HepG2 (cell line): ENCODE measurements around the gene CD300A. TPM values are rescaled to one million over a fixed set of nuclear protein-coding genes. Genes with fewer than 3 reads are reported as not detected.

Experiments used
- ATAC-seq: fragments of 200-7000 bp; cut with Tn5 transposase; 3 replicates; pipeline ENCODE4 v1.9.1; 2020; ENCODE audit warnings: mild to moderate bottlenecking, moderate library complexity
- BruUV-seq: library from RNA; stranded (reverse); fragments of 400-500 nt; replicated peaks from 2 replicates; lab custom pipeline; 2021; lab: Mats Ljungman, UMichigan
- CTCF ChIA-PET: fragments of 300-600 bp; formaldehyde crosslinking; extraction: SDS; loops from one replicate; lab custom pipeline; 2021; ENCODE audit warnings: low total read pairs, inconsistent platforms, low intra/inter-chr PET ratio; lab: Yijun Ruan, JAX
- POLR2A ChIA-PET: fragments of 350-600 bp; sonication (Branson Sonifier 250); formaldehyde crosslinking; loops from one replicate; lab custom pipeline; 2020; ENCODE audit warnings: antibody characterized with exemption, inconsistent platforms; lab: Yijun Ruan, JAX
- DNase-seq: peaks from one replicate; pipeline ENCODE4 v3.0.0-alpha.2; 2015; ENCODE audit warnings: low spot score
- FAIRE-seq: peaks from 3 replicates; lab custom pipeline; 2011; peaks lifted over from hg19 to GRCh38; lab: Jason Lieb, UNC
- H2AFZ ChIP-seq: one replicate; pipeline ENCODE4 v1.6.1; 2011; ENCODE audit warnings: low read length, inconsistent platforms
- H3K27ac ChIP-seq: fragments of 300-600 bp; 3 replicates; pipeline ENCODE4 v1.8.0; 2011; ENCODE audit warnings: mixed run types, mild to moderate bottlenecking, mixed read lengths, low read length, inconsistent platforms; ENCODE audit not compliant: insufficient read depth; ENCODE audit errors: extremely low read length
- H3K27me3 ChIP-seq, 2 experiments: fragments of 200-600 bp in 1 of 2; 2 replicates in 1 of 2; 3 replicates in 1 of 2; pipeline versions ENCODE4 v1.6.0 to v1.8.0; 2011; ENCODE audit warnings: low read length in 2 of 2, mild to moderate bottlenecking in 2 of 2, moderate library complexity in 2 of 2, inconsistent platforms in 1 of 2; ENCODE audit not compliant: insufficient read depth in 2 of 2, control insufficient read depth in 1 of 2
- H3K36me3 ChIP-seq, 2 experiments: fragments of 200-600 bp in 1 of 2; replicated peaks in 1 of 2; 2 replicates in 1 of 2; 3 replicates in 1 of 2; pipeline versions ENCODE4 v1.5.1 to v1.8.0; 2011; ENCODE audit warnings: low read length in 2 of 2, inconsistent platforms in 1 of 2; ENCODE audit not compliant: insufficient read depth in 2 of 2, control insufficient read depth in 1 of 2
- H3K4me1 ChIP-seq: 2 replicates; pipeline ENCODE4 v1.5.1; 2012; ENCODE audit warnings: low read length, inconsistent platforms; ENCODE audit not compliant: insufficient read depth
- H3K4me2 ChIP-seq: 2 replicates; pipeline ENCODE4 v1.6.0; 2011; ENCODE audit warnings: low read depth, low read length, inconsistent platforms
- H3K4me3 ChIP-seq, 3 experiments: fragments of 200-600 bp in 1 of 3; sonication (generic), shearing (Covaris generic) in 1 of 3; replicated peaks in 1 of 3; 2 replicates each; pipeline ENCODE4 v1.5.1; 2011 to 2016; ENCODE audit warnings: low read length in 3 of 3, inconsistent platforms in 2 of 3, low read depth in 2 of 3, mild to moderate bottlenecking in 2 of 3, control low read depth in 1 of 3, mixed read lengths in 1 of 3; ENCODE audit not compliant: insufficient read depth in 1 of 3
- H3K79me2 ChIP-seq: one replicate; pipeline ENCODE4 v1.6.1; 2011; ENCODE audit warnings: low read length, inconsistent platforms; ENCODE audit not compliant: insufficient read depth
- H3K9ac ChIP-seq: 2 replicates; pipeline ENCODE4 v1.6.0; 2011; ENCODE audit warnings: mild to moderate bottlenecking, low read depth, low read length, inconsistent platforms; ENCODE audit not compliant: insufficient read depth
- H3K9me3 ChIP-seq: 2 replicates; pipeline ENCODE4 v1.5.1; 2012; ENCODE audit warnings: mild to moderate bottlenecking, low read length
- H4K20me1 ChIP-seq: 2 replicates; pipeline ENCODE4 v1.6.0; 2011; ENCODE audit warnings: inconsistent platforms, mild to moderate bottlenecking, low read length, moderate library complexity; ENCODE audit not compliant: insufficient read depth
- ARNTL ChIP-seq: sonication (generic); formaldehyde crosslinking; IDR thresholded peaks from 2 replicates; pipeline ENCODE4 v1.4.0; 2020; ENCODE audit warnings: mild to moderate bottlenecking, missing genetic modification reagents
- HHEX ChIP-seq: IDR thresholded peaks from 2 replicates; pipeline ENCODE4 v1.6.1; 2016; ENCODE audit warnings: control low read depth
- HOXA7 ChIP-seq: sonication (generic); formaldehyde crosslinking; IDR thresholded peaks from 2 replicates; pipeline ENCODE4 v1.8.1; 2022; ENCODE audit warnings: mild to moderate bottlenecking, missing genetic modification reagents, moderate library complexity
- NR2C2 ChIP-seq: sonication (generic); formaldehyde crosslinking; IDR thresholded peaks from 2 replicates; pipeline ENCODE4 v1.4.0; 2020; ENCODE audit warnings: missing genetic modification reagents, mild to moderate bottlenecking, moderate library complexity, borderline replicate concordance
- SAFB2 ChIP-seq: sonication (generic); formaldehyde crosslinking; IDR thresholded peaks from 2 replicates; pipeline ENCODE4 v1.5.1; 2020; ENCODE audit warnings: missing genetic modification reagents, low read depth, mild to moderate bottlenecking, borderline replicate concordance
- SP2 ChIP-seq: sonication (generic); formaldehyde crosslinking; IDR thresholded peaks from 2 replicates; pipeline ENCODE4 v1.5.1; 2020; ENCODE audit warnings: mild to moderate bottlenecking, missing genetic modification reagents
- ZNF12 ChIP-seq: sonication (generic); formaldehyde crosslinking; IDR thresholded peaks from 2 replicates; pipeline ENCODE4 v1.5.0; 2020; ENCODE audit warnings: missing genetic modification reagents
- ZNF260 ChIP-seq: sonication (generic); formaldehyde crosslinking; IDR thresholded peaks from 2 replicates; pipeline ENCODE4 v1.4.0; 2020; ENCODE audit warnings: missing genetic modification reagents, low read depth, mild to moderate bottlenecking, borderline replicate concordance
- ZNF556 ChIP-seq: sonication (generic); formaldehyde crosslinking; IDR thresholded peaks from 2 replicates; pipeline ENCODE4 v1.4.0; 2020; ENCODE audit warnings: mild to moderate bottlenecking, missing genetic modification reagents, borderline replicate concordance
- ZNF652 ChIP-seq: IDR thresholded peaks from 2 replicates; pipeline ENCODE4 v1.6.1; 2016; ENCODE audit warnings: low read depth, borderline replicate concordance
- ZSCAN30 ChIP-seq: sonication (generic); formaldehyde crosslinking; IDR thresholded peaks from 2 replicates; pipeline ENCODE4 v1.5.0; 2020; ENCODE audit warnings: mild to moderate bottlenecking, missing genetic modification reagents
- WGBS: methylation state at CpG from one replicate; pipeline ENCODE4 v1.1.6; 2017; ENCODE audit warnings: low lambda C conversion rate; 5-methylcytosine and 5-hydroxymethylcytosine counted together
- in situ Hi-C: cut with HindIII; loops from 2 replicates; pipeline ENCODE4 v1.10.0; 2017; ENCODE audit warnings: low pct_unique_long_range_greater_than_20kb; ENCODE audit not compliant: extremely low pct_ligation_motif_present
- intact Hi-C: fragments of 100-400 bp; cut with micrococcal nuclease; formaldehyde crosslinking; loops from one replicate; pipeline ENCODE4 v1.10.0; 2022; ENCODE audit not compliant: unreplicated experiment
- polyA plus RNA-seq, 8 experiments: library from polyadenylated mRNA; depleted of rRNA in 3 of 8; stranded (reverse) in 7 of 8; unstranded in 1 of 8; fragments of >200 nt; fragmentation: Illumina TruSeq in 4 of 8; extraction: Trizol in 4 of 8; gene quantifications; 2 replicates each; pipeline versions ENCODE4 v1.2.1 to v1.2.3, GENCODE V29; 2011 to 2016; ENCODE audit warnings: low read depth in 4 of 8, missing spikeins in 1 of 8, mixed read lengths in 1 of 8; ENCODE audit not compliant: insufficient read depth in 1 of 8
- total RNA-seq, 5 experiments: library from RNA; depleted of rRNA; stranded (reverse); fragments of >200 nt; fragmentation: Illumina TruSeq; extraction: Trizol; gene quantifications; 2 replicates each; pipeline ENCODE4 v1.2.3, GENCODE V29; 2016; ENCODE audit warnings: low read depth in 1 of 5
- TF ChIP-seq, protein P1 (sequence below): sonication (generic); formaldehyde crosslinking; IDR thresholded peaks from 2 replicates; pipeline ENCODE4 v1.5.0; 2020; ENCODE audit warnings: mild to moderate bottlenecking, missing genetic modification reagents
- TF ChIP-seq, protein P2 (sequence below): sonication (generic); formaldehyde crosslinking; IDR thresholded peaks from 2 replicates; pipeline ENCODE4 v1.5.0; 2020; ENCODE audit warnings: mild to moderate bottlenecking, missing genetic modification reagents, borderline replicate concordance
- TF ChIP-seq, protein P3 (sequence below): sonication (generic); formaldehyde crosslinking; IDR thresholded peaks from 2 replicates; pipeline ENCODE4 v1.9.0; 2021; ENCODE audit warnings: missing genetic modification reagents, mild to moderate bottlenecking, borderline replicate concordance

Gene CD300A
- total and polyA plus RNA-seq, 2 of the 13 experiments (the other 11 are each of a cell fraction or from before 2014, with no cell fraction given), result not detected

- Histone ChIP-seq H4K20me1 (peaks cover 35% of the 10 kb centered on the region), H3K4me2 (peak overlapping the region; percentile 89), H3K27ac (peak overlapping the region; percentile 98), H3K27me3 (no peaks in the 10 kb centered on the region; a peak in 1 of 5 replicates), H3K79me2 (peaks cover 62% of the 10 kb centered on the region), H3K4me3 (peak overlapping the region; percentile 82 to 94 (median 89)), H3K9ac (peak overlapping the region; percentile 99), H3K4me1 (peaks cover 69% of the 10 kb centered on the region), H2AFZ (no peak overlapping the region), H3K36me3 (no peaks in the 10 kb centered on the region; a peak in 2 of 5 replicates), H3K9me3 (0 out of 2 replicates have a peak, but pooled peaks cover under 1% of the 10 kb centered on the region)
- intact Hi-C loops, result no loop called here
- ChIA-PET POLR2A (no interaction called here), CTCF (no interaction called here)
- BruUV-seq, result no TSS peak
- FAIRE-seq, result no peak
- WGBS, result 0% methylated on average over 1 of the region's 33 CpGs
- no peak for DNase-seq
- ATAC-seq, result no peak
- in situ Hi-C loops, result loop anchor here (10.0 to 25.0 kb wide), 3 partner anchors 322 to 1145 kb away; no protein-coding TSS in a partner anchor
- TF ChIP-seq ARNTL (CRISPR knock-in tag) (no peak), HHEX (no peak), HOXA7 (CRISPR knock-in tag) (no peak), ZNF652 (CRISPR knock-in tag) (no peak), SAFB2 (CRISPR knock-in tag) (peak; percentile 6; the same call in 1 of the 2 replicates), ZNF12 (no peak), ZSCAN30 (CRISPR knock-in tag) (no peak), SP2 (0 out of 2 replicates have a peak, but pooled peaks have one; percentile 12), NR2C2 (CRISPR knock-in tag) (no peak), ZNF260 (no peak), ZNF556 (CRISPR knock-in tag) (no peak)
- TF ChIP-seq, protein P1, sequence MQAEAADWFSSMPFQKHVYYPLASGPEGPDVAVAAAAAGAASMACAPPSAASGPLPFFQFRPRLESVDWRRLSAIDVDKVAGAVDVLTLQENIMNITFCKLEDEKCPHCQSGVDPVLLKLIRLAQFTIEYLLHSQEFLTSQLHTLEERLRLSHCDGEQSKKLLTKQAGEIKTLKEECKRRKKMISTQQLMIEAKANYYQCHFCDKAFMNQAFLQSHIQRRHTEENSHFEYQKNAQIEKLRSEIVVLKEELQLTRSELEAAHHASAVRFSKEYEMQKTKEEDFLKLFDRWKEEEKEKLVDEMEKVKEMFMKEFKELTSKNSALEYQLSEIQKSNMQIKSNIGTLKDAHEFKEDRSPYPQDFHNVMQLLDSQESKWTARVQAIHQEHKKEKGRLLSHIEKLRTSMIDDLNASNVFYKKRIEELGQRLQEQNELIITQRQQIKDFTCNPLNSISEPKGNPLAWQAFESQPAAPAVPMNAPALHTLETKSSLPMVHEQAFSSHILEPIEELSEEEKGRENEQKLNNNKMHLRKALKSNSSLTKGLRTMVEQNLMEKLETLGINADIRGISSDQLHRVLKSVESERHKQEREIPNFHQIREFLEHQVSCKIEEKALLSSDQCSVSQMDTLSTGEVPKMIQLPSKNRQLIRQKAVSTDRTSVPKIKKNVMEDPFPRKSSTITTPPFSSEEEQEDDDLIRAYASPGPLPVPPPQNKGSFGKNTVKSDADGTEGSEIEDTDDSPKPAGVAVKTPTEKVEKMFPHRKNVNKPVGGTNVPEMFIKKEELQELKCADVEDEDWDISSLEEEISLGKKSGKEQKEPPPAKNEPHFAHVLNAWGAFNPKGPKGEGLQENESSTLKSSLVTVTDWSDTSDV (CRISPR knock-in tag), result no peak
- TF ChIP-seq, protein P2, sequence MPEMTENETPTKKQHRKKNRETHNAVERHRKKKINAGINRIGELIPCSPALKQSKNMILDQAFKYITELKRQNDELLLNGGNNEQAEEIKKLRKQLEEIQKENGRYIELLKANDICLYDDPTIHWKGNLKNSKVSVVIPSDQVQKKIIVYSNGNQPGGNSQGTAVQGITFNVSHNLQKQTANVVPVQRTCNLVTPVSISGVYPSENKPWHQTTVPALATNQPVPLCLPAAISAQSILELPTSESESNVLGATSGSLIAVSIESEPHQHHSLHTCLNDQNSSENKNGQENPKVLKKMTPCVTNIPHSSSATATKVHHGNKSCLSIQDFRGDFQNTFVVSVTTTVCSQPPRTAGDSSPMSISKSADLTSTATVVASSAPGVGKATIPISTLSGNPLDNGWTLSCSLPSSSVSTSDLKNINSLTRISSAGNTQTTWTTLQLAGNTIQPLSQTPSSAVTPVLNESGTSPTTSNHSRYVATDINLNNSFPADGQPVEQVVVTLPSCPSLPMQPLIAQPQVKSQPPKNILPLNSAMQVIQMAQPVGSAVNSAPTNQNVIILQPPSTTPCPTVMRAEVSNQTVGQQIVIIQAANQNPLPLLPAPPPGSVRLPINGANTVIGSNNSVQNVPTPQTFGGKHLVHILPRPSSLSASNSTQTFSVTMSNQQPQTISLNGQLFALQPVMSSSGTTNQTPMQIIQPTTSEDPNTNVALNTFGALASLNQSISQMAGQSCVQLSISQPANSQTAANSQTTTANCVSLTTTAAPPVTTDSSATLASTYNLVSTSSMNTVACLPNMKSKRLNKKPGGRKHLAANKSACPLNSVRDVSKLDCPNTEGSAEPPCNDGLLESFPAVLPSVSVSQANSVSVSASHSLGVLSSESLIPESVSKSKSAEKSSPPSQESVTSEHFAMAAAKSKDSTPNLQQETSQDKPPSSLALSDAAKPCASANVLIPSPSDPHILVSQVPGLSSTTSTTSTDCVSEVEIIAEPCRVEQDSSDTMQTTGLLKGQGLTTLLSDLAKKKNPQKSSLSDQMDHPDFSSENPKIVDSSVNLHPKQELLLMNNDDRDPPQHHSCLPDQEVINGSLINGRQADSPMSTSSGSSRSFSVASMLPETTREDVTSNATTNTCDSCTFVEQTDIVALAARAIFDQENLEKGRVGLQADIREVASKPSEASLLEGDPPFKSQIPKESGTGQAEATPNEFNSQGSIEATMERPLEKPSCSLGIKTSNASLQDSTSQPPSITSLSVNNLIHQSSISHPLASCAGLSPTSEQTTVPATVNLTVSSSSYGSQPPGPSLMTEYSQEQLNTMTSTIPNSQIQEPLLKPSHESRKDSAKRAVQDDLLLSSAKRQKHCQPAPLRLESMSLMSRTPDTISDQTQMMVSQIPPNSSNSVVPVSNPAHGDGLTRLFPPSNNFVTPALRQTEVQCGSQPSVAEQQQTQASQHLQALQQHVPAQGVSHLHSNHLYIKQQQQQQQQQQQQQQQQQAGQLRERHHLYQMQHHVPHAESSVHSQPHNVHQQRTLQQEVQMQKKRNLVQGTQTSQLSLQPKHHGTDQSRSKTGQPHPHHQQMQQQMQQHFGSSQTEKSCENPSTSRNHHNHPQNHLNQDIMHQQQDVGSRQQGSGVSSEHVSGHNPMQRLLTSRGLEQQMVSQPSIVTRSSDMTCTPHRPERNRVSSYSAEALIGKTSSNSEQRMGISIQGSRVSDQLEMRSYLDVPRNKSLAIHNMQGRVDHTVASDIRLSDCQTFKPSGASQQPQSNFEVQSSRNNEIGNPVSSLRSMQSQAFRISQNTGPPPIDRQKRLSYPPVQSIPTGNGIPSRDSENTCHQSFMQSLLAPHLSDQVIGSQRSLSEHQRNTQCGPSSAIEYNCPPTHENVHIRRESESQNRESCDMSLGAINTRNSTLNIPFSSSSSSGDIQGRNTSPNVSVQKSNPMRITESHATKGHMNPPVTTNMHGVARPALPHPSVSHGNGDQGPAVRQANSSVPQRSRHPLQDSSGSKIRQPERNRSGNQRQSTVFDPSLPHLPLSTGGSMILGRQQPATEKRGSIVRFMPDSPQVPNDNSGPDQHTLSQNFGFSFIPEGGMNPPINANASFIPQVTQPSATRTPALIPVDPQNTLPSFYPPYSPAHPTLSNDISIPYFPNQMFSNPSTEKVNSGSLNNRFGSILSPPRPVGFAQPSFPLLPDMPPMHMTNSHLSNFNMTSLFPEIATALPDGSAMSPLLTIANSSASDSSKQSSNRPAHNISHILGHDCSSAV (CRISPR knock-in tag), result no peak
- TF ChIP-seq, protein P3, sequence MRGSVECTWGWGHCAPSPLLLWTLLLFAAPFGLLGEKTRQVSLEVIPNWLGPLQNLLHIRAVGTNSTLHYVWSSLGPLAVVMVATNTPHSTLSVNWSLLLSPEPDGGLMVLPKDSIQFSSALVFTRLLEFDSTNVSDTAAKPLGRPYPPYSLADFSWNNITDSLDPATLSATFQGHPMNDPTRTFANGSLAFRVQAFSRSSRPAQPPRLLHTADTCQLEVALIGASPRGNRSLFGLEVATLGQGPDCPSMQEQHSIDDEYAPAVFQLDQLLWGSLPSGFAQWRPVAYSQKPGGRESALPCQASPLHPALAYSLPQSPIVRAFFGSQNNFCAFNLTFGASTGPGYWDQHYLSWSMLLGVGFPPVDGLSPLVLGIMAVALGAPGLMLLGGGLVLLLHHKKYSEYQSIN, result no peak
Measured at GRCh38 chr17:74432424-74432690, 34.1 kb upstream of the CD300A start.
